ENCODE measurements around the gene IQCB1. TPM values are rescaled to one million over a fixed set of nuclear protein-coding genes. Genes with fewer than 3 reads are reported as not detected.

The IQCB1 gene
- total and polyA plus RNA-seq, 8 donors: 9.0 to 18.3 (median 11.5) TPM

GRCh38 chr3:121736112-121736511, 98.7 kb downstream of the IQCB1 start:
- Histone ChIP-seq H3K4me1 (peaks cover 4 to 10% (median 5%) of the 10 kb centered on the region in 3 donors), H3K27me3 (no peaks in the 10 kb centered on the region), H3K36me3 (no peaks in the 10 kb centered on the region), H3K27ac (no peak overlapping the region), H3K4me3 (no peak overlapping the region), H3K9me3 (no peaks in the 10 kb centered on the region)
- intact Hi-C loops (cut with DNase I): no loop called here
- no peak for FAIRE-seq
- 82 to 90% methylated on average over 3 of the region's 3 CpGs for WGBS, 2 donors
- TF ChIP-seq, protein P1, sequence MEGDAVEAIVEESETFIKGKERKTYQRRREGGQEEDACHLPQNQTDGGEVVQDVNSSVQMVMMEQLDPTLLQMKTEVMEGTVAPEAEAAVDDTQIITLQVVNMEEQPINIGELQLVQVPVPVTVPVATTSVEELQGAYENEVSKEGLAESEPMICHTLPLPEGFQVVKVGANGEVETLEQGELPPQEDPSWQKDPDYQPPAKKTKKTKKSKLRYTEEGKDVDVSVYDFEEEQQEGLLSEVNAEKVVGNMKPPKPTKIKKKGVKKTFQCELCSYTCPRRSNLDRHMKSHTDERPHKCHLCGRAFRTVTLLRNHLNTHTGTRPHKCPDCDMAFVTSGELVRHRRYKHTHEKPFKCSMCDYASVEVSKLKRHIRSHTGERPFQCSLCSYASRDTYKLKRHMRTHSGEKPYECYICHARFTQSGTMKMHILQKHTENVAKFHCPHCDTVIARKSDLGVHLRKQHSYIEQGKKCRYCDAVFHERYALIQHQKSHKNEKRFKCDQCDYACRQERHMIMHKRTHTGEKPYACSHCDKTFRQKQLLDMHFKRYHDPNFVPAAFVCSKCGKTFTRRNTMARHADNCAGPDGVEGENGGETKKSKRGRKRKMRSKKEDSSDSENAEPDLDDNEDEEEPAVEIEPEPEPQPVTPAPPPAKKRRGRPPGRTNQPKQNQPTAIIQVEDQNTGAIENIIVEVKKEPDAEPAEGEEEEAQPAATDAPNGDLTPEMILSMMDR (IDR thresholded peaks at IDR 0.05): no peak
- ATAC-seq: no peak
- no peak for DNase-seq

DNA sequence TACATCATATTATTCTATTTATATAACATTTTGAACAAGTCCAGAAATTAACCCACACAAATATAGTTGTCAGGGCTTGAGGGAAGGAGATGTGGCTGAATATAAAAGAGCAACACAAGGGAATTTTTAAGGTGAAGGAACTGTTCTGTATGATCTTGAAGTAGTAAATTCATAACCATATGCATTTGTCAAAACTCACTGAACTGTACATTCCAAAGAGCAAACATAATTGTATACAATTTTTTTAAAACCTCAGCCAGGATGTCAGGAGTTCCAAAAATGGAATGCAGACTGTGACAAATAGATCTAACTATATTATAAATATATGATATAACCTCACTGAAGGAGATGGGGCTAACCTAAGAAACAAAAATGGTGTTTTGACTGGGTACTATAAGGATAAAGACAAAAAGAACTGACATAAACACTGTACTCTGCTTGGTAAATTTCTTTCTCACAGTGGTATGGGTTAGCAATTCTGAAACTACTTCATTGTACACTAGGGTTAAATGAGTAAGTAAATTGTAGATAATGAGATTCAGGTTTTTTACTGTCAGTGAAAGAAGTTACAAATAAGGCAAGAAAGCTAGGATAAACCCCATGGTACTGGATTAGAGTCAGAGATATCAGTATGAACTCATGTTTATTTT, 99.7 kb downstream of the IQCB1 start:
- ATAC-seq: no peak
- Histone ChIP-seq H3K4me1 (peaks cover 5 to 9% (median 7%) of the 10 kb centered on the region in 3 donors), H3K9me3 (no peaks in the 10 kb centered on the region), H3K27ac (no peak overlapping the region), H3K36me3 (no peaks in the 10 kb centered on the region), H3K27me3 (no peaks in the 10 kb centered on the region), H3K4me3 (no peak overlapping the region)
- DNase-seq: no peak
- intact Hi-C loops (cut with DNase I): no loop called here
- TF ChIP-seq, protein P1 (IDR thresholded peaks at IDR 0.05): no peak
- FAIRE-seq: no peak

GRCh38 chr3:121730940-121731687, 103.7 kb downstream of the IQCB1 start:
- TF ChIP-seq, protein P1 (IDR thresholded peaks at IDR 0.05): no peak
- FAIRE-seq (no peak), DNase-seq (no peak), ATAC-seq (peak in 1 of 4 donors; percentile 42)
- 73 to 78% methylated on average over 8 of the region's 8 CpGs for WGBS, 2 donors
- Histone ChIP-seq H3K27ac (no peak overlapping the region), H3K4me1 (peaks cover 5 to 9% (median 7%) of the 10 kb centered on the region in 3 donors), H3K4me3 (no peak overlapping the region), H3K36me3 (peaks cover 0 to 28% (median 7%) of the 10 kb centered on the region in 3 donors), H3K9me3 (no peaks in the 10 kb centered on the region), H3K27me3 (no peaks in the 10 kb centered on the region)
- intact Hi-C loops (cut with DNase I): no loop called here

GRCh38 chr3:121724130-121724529, 110.7 kb downstream of the IQCB1 start:
- WGBS, 2 donors: 92 to 100% methylated on average over 1 of the region's 1 CpG
- DNase-seq: no peak
- peaks cover 0 to 86% (median 13%) of the 10 kb centered on the region in 3 donors for H3K36me3 ChIP-seq
- FAIRE-seq: no peak
- H3K9me3 ChIP-seq: no peaks in the 10 kb centered on the region
- no peaks in the 10 kb centered on the region for H3K4me1 ChIP-seq
- ATAC-seq: peak in 1 of 4 donors; percentile 21
- TF ChIP-seq, protein P1 (IDR thresholded peaks at IDR 0.05): no peak
- H3K4me3 ChIP-seq: no peak overlapping the region
- intact Hi-C loops (cut with DNase I): no loop called here
- no peak overlapping the region for H3K27ac ChIP-seq
- no peaks in the 10 kb centered on the region for H3K27me3 ChIP-seq

GRCh38 chr3:121723485-121723884, 111.4 kb downstream of the IQCB1 start:
- Histone ChIP-seq H3K36me3 (peaks cover 0 to 86% (median 15%) of the 10 kb centered on the region in 3 donors), H3K4me1 (no peaks in the 10 kb centered on the region), H3K27ac (no peak overlapping the region), H3K27me3 (no peaks in the 10 kb centered on the region), H3K9me3 (no peaks in the 10 kb centered on the region), H3K4me3 (no peak overlapping the region)
- 92 to 93% methylated on average over 1 of the region's 1 CpG for WGBS, 2 donors
- intact Hi-C loops (cut with DNase I): no loop called here
- FAIRE-seq: no peak
- no peak for DNase-seq
- ATAC-seq: no peak
- TF ChIP-seq, protein P1 (IDR thresholded peaks at IDR 0.05): no peak

All from pancreas (tissue), 10 donors.